Mesenchymal stem cell (in vitro differentiated cells and primary cell): ENCODE measurements around the gene TEN1. TPM values are rescaled to one million over a fixed set of nuclear protein-coding genes. Genes with fewer than 3 reads are reported as not detected.
A peak's percentile ranks its signal among the peaks of the same experiment; 100 is the strongest.

ENCODE experiments used
- DNase-seq: peaks from one replicate; pipeline ENCODE4 v3.0.0-alpha.2; 2013
- H2AFZ ChIP-seq: one replicate; pipeline ENCODE4 v1.6.1; 2013; ENCODE audit warnings: low read depth, mild to moderate bottlenecking, control low read depth, inconsistent platforms, low read length, moderate library complexity
- H2AK5ac ChIP-seq: 2 replicates; pipeline ENCODE4 v1.6.1; 2013; ENCODE audit warnings: low read length, moderate library complexity, mild to moderate bottlenecking, inconsistent platforms; ENCODE audit not compliant: severe bottlenecking
- H2BK120ac ChIP-seq: one replicate; pipeline ENCODE4 v1.6.1; 2013; ENCODE audit warnings: low read depth, mild to moderate bottlenecking, inconsistent platforms, low read length, moderate library complexity
- H2BK12ac ChIP-seq, 2 experiments: one replicate each; pipeline ENCODE4 v1.6.1; 2013; ENCODE audit warnings: inconsistent platforms in 2 of 2, low read length in 2 of 2, mild to moderate bottlenecking in 2 of 2, moderate library complexity in 2 of 2, control low read depth in 1 of 2
- H2BK15ac ChIP-seq: one replicate; pipeline ENCODE4 v1.6.1; 2013; ENCODE audit warnings: mild to moderate bottlenecking, low read depth, inconsistent platforms; ENCODE audit not compliant: poor library complexity, severe bottlenecking
- H2BK5ac ChIP-seq: 2 replicates; pipeline ENCODE4 v1.6.1; 2013; ENCODE audit warnings: low read depth, mild to moderate bottlenecking, low read length, control low read depth, inconsistent platforms; ENCODE audit not compliant: poor library complexity, severe bottlenecking
- H3K14ac ChIP-seq, 2 experiments: one replicate each; pipeline ENCODE4 v1.6.1; 2013; ENCODE audit warnings: inconsistent platforms in 2 of 2, low read length in 2 of 2, control low read depth in 1 of 2, mild to moderate bottlenecking in 1 of 2, moderate library complexity in 1 of 2
- H3K18ac ChIP-seq, 2 experiments: one replicate each; pipeline ENCODE4 v1.6.1; 2013; ENCODE audit warnings: inconsistent platforms in 2 of 2, low read length in 2 of 2, control low read depth in 1 of 2, low read depth in 1 of 2, mild to moderate bottlenecking in 1 of 2
- H3K23ac ChIP-seq, 2 experiments: one replicate each; pipeline ENCODE4 v1.6.1; 2013; ENCODE audit warnings: inconsistent platforms in 2 of 2, low read length in 2 of 2, mild to moderate bottlenecking in 2 of 2, moderate library complexity in 2 of 2, control low read depth in 1 of 2
- H3K27ac ChIP-seq: 2 replicates; pipeline ENCODE4 v1.5.1; 2013; ENCODE audit warnings: mild to moderate bottlenecking, moderate library complexity, low read length, control low read depth, inconsistent platforms; ENCODE audit not compliant: poor library complexity, severe bottlenecking
- H3K27me3 ChIP-seq, 2 experiments: 2 replicates each; pipeline versions ENCODE4 v1.6.1 to v1.7.0; 2013; ENCODE audit warnings: low read length in 2 of 2, mild to moderate bottlenecking in 2 of 2, moderate library complexity in 2 of 2, control low read depth in 1 of 2, inconsistent platforms in 1 of 2; ENCODE audit not compliant: control insufficient read depth in 1 of 2, insufficient read depth in 1 of 2
- H3K36me3 ChIP-seq, 2 experiments: 2 replicates each; pipeline versions ENCODE4 v1.6.1 to v1.7.0; 2013; ENCODE audit warnings: low read length in 2 of 2, control low read depth in 1 of 2, inconsistent platforms in 1 of 2, low read depth in 1 of 2, mild to moderate bottlenecking in 1 of 2; ENCODE audit not compliant: insufficient read depth in 2 of 2, control insufficient read depth in 1 of 2
- H3K4ac ChIP-seq, 2 experiments: one replicate each; pipeline ENCODE4 v1.6.1; 2013; ENCODE audit warnings: inconsistent platforms in 2 of 2, low read length in 2 of 2, mild to moderate bottlenecking in 2 of 2, moderate library complexity in 2 of 2, control low read depth in 1 of 2, low read depth in 1 of 2
- H3K4me1 ChIP-seq: 2 replicates; pipeline ENCODE4 v1.6.1; 2013; ENCODE audit warnings: low read depth, low read length, control low read depth; ENCODE audit not compliant: control insufficient read depth, insufficient read depth
- H3K4me2 ChIP-seq: 2 replicates; pipeline ENCODE4 v1.6.1; 2013; ENCODE audit warnings: low read length, mild to moderate bottlenecking, inconsistent platforms; ENCODE audit not compliant: poor library complexity, severe bottlenecking
- H3K4me3 ChIP-seq, 2 experiments: 2 replicates each; pipeline versions ENCODE4 v1.5.1 to v1.7.0; 2013; ENCODE audit warnings: low read length in 2 of 2, mild to moderate bottlenecking in 2 of 2, control low read depth in 1 of 2, low read depth in 1 of 2; ENCODE audit not compliant: insufficient read depth in 1 of 2
- H3K79me1 ChIP-seq: replicated peaks from 2 replicates; pipeline ENCODE4 v1.6.1; 2013; ENCODE audit warnings: mild to moderate bottlenecking, control low read depth, low read length, inconsistent platforms; ENCODE audit not compliant: poor library complexity, severe bottlenecking
- H3K9ac ChIP-seq: 2 replicates; pipeline ENCODE4 v1.7.0; 2013; ENCODE audit warnings: mild to moderate bottlenecking, low read length, moderate library complexity
- H3K9me3 ChIP-seq: 2 replicates; pipeline ENCODE4 v1.7.0; 2013; ENCODE audit warnings: mild to moderate bottlenecking, low read length; ENCODE audit not compliant: control insufficient read depth
- H4K8ac ChIP-seq: one replicate; pipeline ENCODE4 v1.6.1; 2013; ENCODE audit warnings: inconsistent platforms, mild to moderate bottlenecking, low read length, moderate library complexity
- H4K91ac ChIP-seq: one replicate; pipeline ENCODE4 v1.6.1; 2013; ENCODE audit warnings: mild to moderate bottlenecking, low read length, inconsistent platforms
- WGBS: methylation state at CpG from one replicate; pipeline ENCODE4 v1.1.7; 2013; ENCODE audit warnings: mixed read lengths; 5-methylcytosine and 5-hydroxymethylcytosine counted together
- polyA plus RNA-seq, 2 experiments: library from polyadenylated mRNA; stranded (reverse); fragments of 200-250 nt; gene quantifications; one replicate each; pipeline ENCODE4 v1.2.3, GENCODE V29; 2013

The TEN1 gene
- polyA plus RNA-seq (2013, experiment 1 of 2), result 21.3 TPM
- polyA plus RNA-seq (2013, experiment 2 of 2), result 20.5 TPM

DNA sequence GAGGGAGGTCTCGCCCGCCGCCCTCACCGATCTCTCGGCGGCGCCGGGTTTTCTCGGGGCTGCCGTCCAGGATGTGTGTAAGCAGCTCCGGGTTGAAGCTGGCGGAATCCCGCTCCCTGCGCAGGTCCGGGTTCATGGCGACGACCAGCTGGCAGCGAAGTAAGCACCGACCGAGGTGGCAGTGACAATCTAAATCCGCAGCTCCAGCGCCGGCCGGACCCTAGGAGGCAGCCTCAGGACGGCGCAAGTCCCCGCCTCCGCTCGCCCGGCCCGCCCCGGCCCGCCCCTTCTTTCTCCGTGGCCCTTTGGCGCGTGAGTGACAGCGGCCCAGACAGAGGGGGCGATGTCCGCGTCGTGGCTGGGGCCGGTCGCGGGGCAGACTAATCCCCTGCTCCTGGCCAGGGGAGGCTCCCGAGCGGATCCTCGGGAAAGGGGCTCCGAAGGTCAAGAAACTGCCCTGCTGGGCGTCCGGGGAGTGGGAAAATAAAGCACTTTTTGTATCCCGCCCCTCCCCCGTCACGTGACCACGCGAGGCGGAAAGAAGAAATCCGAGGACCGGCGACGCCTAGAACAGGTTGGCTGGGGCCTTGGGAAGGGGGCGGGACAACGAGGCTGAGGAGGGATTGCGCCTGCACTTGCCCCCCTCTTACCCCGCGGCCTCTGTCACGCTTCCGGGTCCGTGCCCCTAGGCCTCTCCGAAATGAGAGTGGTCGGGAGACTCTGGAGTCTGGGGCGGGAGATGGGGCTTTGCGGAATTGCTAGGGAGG lies at the start of gene TEN1, which contains the start of gene ACOX1:
TSS of gene TEN1 (plus strand) at position 303 of the 767 bp plus-strand sequence. CDS start 6,953 bp downstream, outside the sequence.
TSS of gene ACOX1 (minus strand) at position 229 of the 767 bp plus-strand sequence. CDS start at position 136, 93 bp downstream.
- peak within 1 kb of the TSS; percentile 73 to 98 for H3K4ac ChIP-seq
- peak within 1 kb of the TSS; percentile 88 for H3K4me2 ChIP-seq
- no peak within 1 kb of the TSS for H3K23ac ChIP-seq
- H2BK15ac ChIP-seq, result peak within 1 kb of the TSS; percentile 87
- H3K4me3 ChIP-seq, result peak within 1 kb of the TSS; percentile 71 to 99
- peak; percentile 98 for DNase-seq
- H3K27me3 ChIP-seq, result no peaks in the 10 kb centered on the region
- peak within 1 kb of the TSS; percentile 91 to 98 for H3K18ac ChIP-seq
- H4K91ac ChIP-seq, result peak within 1 kb of the TSS; percentile 70
- peak within 1 kb of the TSS; percentile 89 for H2BK120ac ChIP-seq
- H2BK12ac ChIP-seq, result peak within 1 kb of the TSS in 1 of 2 experiments; percentile 86
- H2AK5ac ChIP-seq, result peak within 1 kb of the TSS; percentile 87
- peaks cover 15% of the 10 kb centered on the region for H3K79me1 ChIP-seq
- H3K14ac ChIP-seq, result peak within 1 kb of the TSS; percentile 81 to 94
- peaks cover 7 to 8% of the 10 kb centered on the region in 2 experiments for H3K36me3 ChIP-seq
- peak within 1 kb of the TSS; percentile 31 for H2AFZ ChIP-seq
- H3K27ac ChIP-seq, result peak within 1 kb of the TSS; percentile 93
- peak within 1 kb of the TSS; percentile 98 for H4K8ac ChIP-seq
- peak within 1 kb of the TSS; percentile 99 for H3K9ac ChIP-seq
- peak within 1 kb of the TSS; percentile 97 for H2BK5ac ChIP-seq
- no peaks in the 10 kb centered on the region for H3K9me3 ChIP-seq
- WGBS, result 1% methylated on average over 72 of the region's 72 CpGs
- peaks cover 5% of the 10 kb centered on the region for H3K4me1 ChIP-seq

DNA sequence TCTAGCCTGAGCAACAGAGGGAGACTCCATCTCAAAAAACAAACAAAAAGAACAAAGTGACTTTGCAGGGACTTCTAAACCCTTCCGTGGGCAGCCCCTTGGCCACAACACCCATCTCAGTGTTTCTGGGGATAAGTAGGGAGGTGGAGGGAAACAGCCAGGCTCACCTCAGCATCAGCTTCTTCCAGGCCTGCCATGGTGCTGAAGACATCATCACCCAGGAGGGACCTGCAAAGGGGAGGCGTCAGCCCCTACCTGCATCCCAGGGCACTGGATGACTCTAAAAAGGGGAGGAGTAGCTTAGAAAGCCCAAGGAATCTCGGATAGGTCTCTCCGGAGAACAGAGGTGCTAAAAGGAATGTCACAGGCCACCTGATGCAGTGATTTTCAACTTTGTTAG lies 48.0 kb upstream of the TEN1 start:
- Histone ChIP-seq H3K4ac (no peak overlapping the region), H2BK5ac (no peak overlapping the region), H3K27ac (no peak overlapping the region), H3K9me3 (no peaks in the 10 kb centered on the region), H3K23ac (no peak overlapping the region), H3K27me3 (no peaks in the 10 kb centered on the region), H3K9ac (no peak overlapping the region), H4K91ac (no peak overlapping the region), H2BK12ac (no peak overlapping the region), H3K4me2 (no peak overlapping the region), H2BK15ac (no peak overlapping the region), H3K14ac (no peak overlapping the region), H2AK5ac (no peak overlapping the region), H3K79me1 (no peaks in the 10 kb centered on the region), H3K4me3 (no peak overlapping the region), H2AFZ (no peak overlapping the region), H3K4me1 (no peaks in the 10 kb centered on the region), H2BK120ac (no peak overlapping the region), H3K36me3 (peaks cover under 1 to 24% of the 10 kb centered on the region in 2 experiments), H3K18ac (no peak overlapping the region), H4K8ac (no peak overlapping the region)
- WGBS, result 88% methylated on average over 4 of the region's 4 CpGs
- no peak for DNase-seq

- Histone ChIP-seq H3K18ac (no peak overlapping the region), H3K4me2 (no peak overlapping the region), H3K4me1 (peaks cover under 1% of the 10 kb centered on the region), H4K91ac (no peak overlapping the region), H3K27ac (no peak overlapping the region), H3K9ac (no peak overlapping the region), H2BK5ac (no peak overlapping the region), H3K9me3 (no peaks in the 10 kb centered on the region), H4K8ac (no peak overlapping the region), H3K79me1 (no peaks in the 10 kb centered on the region), H3K4ac (no peak overlapping the region), H3K14ac (no peak overlapping the region), H2AFZ (no peak overlapping the region), H2BK120ac (no peak overlapping the region), H2BK12ac (no peak overlapping the region), H2BK15ac (no peak overlapping the region), H2AK5ac (no peak overlapping the region), H3K36me3 (peaks cover 0 to 7% of the 10 kb centered on the region in 2 experiments), H3K4me3 (no peak overlapping the region), H3K23ac (no peak overlapping the region), H3K27me3 (no peaks in the 10 kb centered on the region)
- WGBS, result 88% methylated on average over 4 of the region's 5 CpGs
- DNase-seq, result no peak
Measured at GRCh38 chr17:75932852-75933251, 46.2 kb upstream of the TEN1 start.

DNA sequence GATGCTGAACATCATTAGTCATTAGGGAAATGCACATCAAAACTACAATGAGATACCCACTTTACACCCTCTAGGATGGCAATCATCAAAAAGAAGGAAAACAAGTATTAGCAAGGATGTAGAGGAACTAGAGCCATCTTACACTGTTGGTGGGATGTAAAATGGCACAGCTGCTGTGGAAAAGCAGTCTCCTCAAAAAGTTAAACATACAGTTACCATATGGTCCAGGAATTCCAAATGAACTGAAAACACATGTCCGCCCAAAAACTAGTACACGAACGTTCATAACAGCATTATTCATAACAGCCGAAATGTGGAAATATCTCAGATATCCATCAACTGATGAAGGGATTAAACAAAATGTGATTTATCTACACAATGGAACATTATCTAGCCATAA lies 45.2 kb upstream of the TEN1 start:
- Histone ChIP-seq H4K91ac (no peak overlapping the region), H3K4me1 (peaks cover 2% of the 10 kb centered on the region), H4K8ac (no peak overlapping the region), H3K27ac (no peak overlapping the region), H2AK5ac (no peak overlapping the region), H3K27me3 (no peaks in the 10 kb centered on the region), H2BK12ac (no peak overlapping the region), H3K4me2 (no peak overlapping the region), H2AFZ (no peak overlapping the region), H3K9me3 (no peaks in the 10 kb centered on the region), H3K23ac (no peak overlapping the region), H3K4me3 (no peak overlapping the region), H2BK120ac (no peak overlapping the region), H2BK15ac (no peak overlapping the region), H3K18ac (no peak overlapping the region), H3K4ac (no peak overlapping the region), H3K9ac (no peak overlapping the region), H3K79me1 (no peaks in the 10 kb centered on the region), H2BK5ac (no peak overlapping the region), H3K36me3 (peaks cover 0 to 4% of the 10 kb centered on the region in 2 experiments), H3K14ac (no peak overlapping the region)
- WGBS, result 100% methylated on average over 3 of the region's 4 CpGs
- DNase-seq, result no peak
